GM10266 (cell line): ENCODE measurements around the gene GRM5.
"Not testable (repeated sequence)": the region's sequence is repeated elsewhere in the genome, so short reads cannot be mapped to it uniquely, and the experiment has no call there.

Experiments
- DNase-seq: peaks from one replicate; pipeline ENCODE4 v3.0.0; 2012; ENCODE audit errors: extremely low spot score
- CTCF ChIP-seq: IDR thresholded peaks from 2 replicates; pipeline ENCODE4 v1.5.1; 2012; ENCODE audit warnings: mild to moderate bottlenecking, low read depth; ENCODE audit not compliant: control insufficient read depth, insufficient read depth; ENCODE audit errors: missing control alignments

Gene GRM5

GRCh38 chr11:88950975-88951374 lies 114.8 kb downstream of the GRM5 start:
- TF ChIP-seq CTCF, result no peak
- no peak for DNase-seq

GRCh38 chr11:88948908-88949307 lies 116.9 kb downstream of the GRM5 start:
- not testable (repeated sequence) for DNase-seq

GRCh38 chr11:88947843-88948572 lies 117.8 kb downstream of the GRM5 start:
- not testable (repeated sequence) for DNase-seq

- not testable (repeated sequence) for DNase-seq
Observed at GRCh38 chr11:88929665-88930064, 136.1 kb downstream of the GRM5 start.

- DNase-seq, result not testable (repeated sequence)
Observed at GRCh38 chr11:88917065-88917464, 148.7 kb downstream of the GRM5 start.

GRCh38 chr11:88909500-88909899 lies 156.3 kb downstream of the GRM5 start:
- no peak for DNase-seq
- no peak for TF ChIP-seq CTCF

GRCh38 chr11:88901436-88901835 lies 164.3 kb downstream of the GRM5 start:
- not testable (repeated sequence) for DNase-seq

GRCh38 chr11:88888855-88889254 lies 176.9 kb downstream of the GRM5 start:
- not testable (repeated sequence) for DNase-seq

- TF ChIP-seq CTCF, result peak; percentile 64
- peak; percentile 17 for DNase-seq
Observed at GRCh38 chr11:88886796-88887195, 179.0 kb downstream of the GRM5 start.

- DNase-seq, result not testable (repeated sequence)
Observed at GRCh38 chr11:88882800-88883199, 183.0 kb downstream of the GRM5 start.

GRCh38 chr11:88861618-88862017 lies 204.2 kb downstream of the GRM5 start:
- no peak for DNase-seq

GRCh38 chr11:88860431-88860830 lies 205.4 kb downstream of the GRM5 start:
- DNase-seq, result not testable (repeated sequence)

More at GRCh38 chr11:88861618-88862017, 204.2 kb downstream of the GRM5 start:
- TF ChIP-seq CTCF, result no peak

- not testable (repeated sequence) for DNase-seq
Observed at GRCh38 chr11:88853963-88854362, 211.8 kb downstream of the GRM5 start.

- not testable (repeated sequence) for DNase-seq
Observed at GRCh38 chr11:88851547-88851946, 214.2 kb downstream of the GRM5 start.

GRCh38 chr11:88849773-88850172 lies 216.0 kb downstream of the GRM5 start:
- DNase-seq, result not testable (repeated sequence)
